COLO829 (cell line): ENCODE data around the gene CCR7.

ENCODE experiments used
- DNase-seq: peaks from one replicate; pipeline ENCODE4 v3.0.0; 2012; ENCODE audit warnings: low spot score

The CCR7 gene

GRCh38 chr17:40516581-40517285 is 48.5 kb downstream of the CCR7 start:
- DNase-seq, result peak; percentile 56

GRCh38 chr17:40515491-40516041 is 49.7 kb downstream of the CCR7 start:
- no peak for DNase-seq

GRCh38 chr17:40515011-40515410 is 50.3 kb downstream of the CCR7 start:
- DNase-seq, result no peak

- DNase-seq, result no peak
These were observed 51.0 kb downstream of the CCR7 start for GRCh38 chr17:40514013-40514875.

- DNase-seq, result no peak
These were observed 53.5 kb downstream of the CCR7 start for GRCh38 chr17:40511667-40512220.

GRCh38 chr17:40511136-40511535 is 54.1 kb downstream of the CCR7 start:
- DNase-seq, result no peak

GRCh38 chr17:40510328-40510648 is 55.0 kb downstream of the CCR7 start:
- no peak for DNase-seq

GRCh38 chr17:40509626-40510327 is 55.5 kb downstream of the CCR7 start:
- DNase-seq, result no peak

- DNase-seq, result no peak
These were observed 58.5 kb downstream of the CCR7 start for GRCh38 chr17:40506786-40507185.
